CD4-positive, alpha-beta T cell (primary cell): ENCODE results near the gene XRCC3. TPM values are rescaled to one million over a fixed set of nuclear protein-coding genes. Genes with fewer than 3 reads are reported as not detected.

Source experiments
- ATAC-seq: fragments of 200-7000 bp; cut with Tn5 transposase; one replicate; pipeline ENCODE4 v1.10.0; 2022; ENCODE audit warnings: mild to moderate bottlenecking; ENCODE audit not compliant: poor library complexity
- CTCF ChIA-PET: fragments of 350-600 bp; sonication (Branson Sonifier 250); formaldehyde crosslinking; loops from one replicate; lab custom pipeline; 2021; ENCODE audit warnings: antibody characterized with exemption, inconsistent platforms; lab: Charles Lee
- POLR2A ChIA-PET: fragments of 350-600 bp; sonication (Branson Sonifier 250); formaldehyde crosslinking; loops from one replicate; lab custom pipeline; 2021; ENCODE audit warnings: antibody characterized with exemption, inconsistent platforms; lab: Charles Lee
- DNase-seq, 14 experiments: peaks; one replicate each; pipeline ENCODE4 v3.0.0-alpha.2; 2013 to 2020; ENCODE audit warnings: mixed read lengths in 2 of 14
- H3K27ac ChIP-seq, 2 donors: one replicate each; pipeline versions ENCODE4 v1.5.1 to v1.7.0; 2013; ENCODE audit warnings: low read length in 2 of 2, low read depth in 1 of 2, mild to moderate bottlenecking in 1 of 2
- H3K27me3 ChIP-seq, 2 experiments: 1 replicate in 1 of 2; 2 replicates in 1 of 2; pipeline versions ENCODE4 v1.6.1 to v1.7.0; 2013; ENCODE audit warnings: low read length in 2 of 2, control low read depth in 1 of 2, mild to moderate bottlenecking in 1 of 2, moderate library complexity in 1 of 2; ENCODE audit not compliant: insufficient read depth in 2 of 2, control insufficient read depth in 1 of 2
- H3K36me3 ChIP-seq: one replicate; pipeline ENCODE4 v1.6.1; 2013; ENCODE audit warnings: low read length, control low read depth; ENCODE audit not compliant: insufficient read depth
- H3K4me1 ChIP-seq: one replicate; pipeline ENCODE4 v1.6.1; 2013; ENCODE audit warnings: low read length, control low read depth; ENCODE audit not compliant: insufficient read depth
- H3K4me3 ChIP-seq: one replicate; pipeline ENCODE4 v1.5.1; 2013; ENCODE audit warnings: mild to moderate bottlenecking, low read length, moderate library complexity
- H3K9me3 ChIP-seq, 2 experiments: 1 replicate in 1 of 2; 2 replicates in 1 of 2; pipeline versions ENCODE4 v1.6.1 to v1.7.0; 2013; ENCODE audit warnings: low read length in 2 of 2, mild to moderate bottlenecking in 2 of 2, control low read depth in 1 of 2, moderate library complexity in 1 of 2; ENCODE audit not compliant: control insufficient read depth in 1 of 2, insufficient read depth in 1 of 2
- H3K27ac Mint-ChIP-seq: one replicate; pipeline ENCODE4 v1.8.0; 2020; ENCODE audit warnings: mixed read lengths
- H3K27me3 Mint-ChIP-seq: one replicate; pipeline ENCODE4 v1.8.0; 2021; ENCODE audit warnings: mixed read lengths
- H3K36me3 Mint-ChIP-seq: one replicate; pipeline ENCODE4 v1.8.0; 2021; ENCODE audit warnings: low read depth, mixed read lengths
- H3K4me1 Mint-ChIP-seq: one replicate; pipeline ENCODE4 v1.8.0; 2021; ENCODE audit warnings: low read depth, mixed read lengths
- H3K4me3 Mint-ChIP-seq: one replicate; pipeline ENCODE4 v1.8.0; 2020; ENCODE audit warnings: mild to moderate bottlenecking, mixed read lengths
- H3K9me3 Mint-ChIP-seq: one replicate; pipeline ENCODE4 v1.8.0; 2020; ENCODE audit warnings: mixed read lengths
- CTCF ChIP-seq: fragments of 200-600 bp; IDR thresholded peaks from one replicate; pipeline ENCODE4 v1.8.0; 2022; ENCODE audit warnings: antibody characterized with exemption, mild to moderate bottlenecking
- intact Hi-C, 2 experiments: fragments of 100-400 bp; cut with DNase I in 1 of 2; cut with micrococcal nuclease in 1 of 2; formaldehyde crosslinking; loops; one replicate each; pipeline versions ENCODE4 v1.15.1 to v1.9.0; 2023 to 2025; cut with DNase I, micrococcal nuclease
- total RNA-seq, 174 experiments: library from RNA in 2 of 174; stranded (reverse) in 2 of 174; gene quantifications; one replicate each; pipeline ENCODE4 v1.2.3 and lab custom pipeline; 2021 to 2026

XRCC3 gene
- total RNA-seq, 2 experiments from 2014 or later = 4.6 to 4.8 TPM

- intact Hi-C loops = no loop called here
- Mint-ChIP-seq H3K27me3 (no peaks in the 10 kb centered on the region), H3K27ac (no peak overlapping the region), H3K4me1 (peaks cover 32% of the 10 kb centered on the region), H3K4me3 (no peak overlapping the region), H3K9me3 (no peaks in the 10 kb centered on the region), H3K36me3 (peaks cover 25% of the 10 kb centered on the region)
- ATAC-seq (no peak), DNase-seq (no peak)
- H3K4me1 ChIP-seq = peaks cover 7% of the 10 kb centered on the region
- no peak overlapping the region for H3K27ac ChIP-seq
- H3K9me3 ChIP-seq = no peaks in the 10 kb centered on the region
- ChIA-PET POLR2A (interaction anchor here (0.6 kb wide), 1 partner anchor 63 kb away, joined by 3 read pairs; no protein-coding TSS in a partner anchor), CTCF (no interaction called here)
- H3K4me3 ChIP-seq = no peak overlapping the region
- TF ChIP-seq CTCF = no peak
- H3K36me3 ChIP-seq = peaks cover 25% of the 10 kb centered on the region
- no peaks in the 10 kb centered on the region for H3K27me3 ChIP-seq
Observed at GRCh38 chr14:103650213-103650612, 65.0 kb downstream of the XRCC3 start.

GRCh38 chr14:103649001-103649400 lies 66.2 kb downstream of the XRCC3 start:
- H3K9me3 ChIP-seq = no peaks in the 10 kb centered on the region
- peaks cover 13% of the 10 kb centered on the region for H3K36me3 ChIP-seq
- H3K4me1 ChIP-seq = peaks cover 7% of the 10 kb centered on the region
- POLR2A ChIA-PET = no interaction called here
- H3K27ac ChIP-seq = no peak overlapping the region
- H3K27me3 ChIP-seq = no peaks in the 10 kb centered on the region
- H3K9me3 Mint-ChIP-seq = no peaks in the 10 kb centered on the region
- peaks cover 16% of the 10 kb centered on the region for H3K36me3 Mint-ChIP-seq
- no peak for TF ChIP-seq CTCF
- no peak overlapping the region for H3K4me3 Mint-ChIP-seq
- H3K27ac Mint-ChIP-seq = no peak overlapping the region
- CTCF ChIA-PET = no interaction called here
- intact Hi-C loops = no loop called here
- peaks cover 30% of the 10 kb centered on the region for H3K4me1 Mint-ChIP-seq
- H3K4me3 ChIP-seq = no peak overlapping the region
- DNase-seq (no peak), ATAC-seq (no peak)
- H3K27me3 Mint-ChIP-seq = no peaks in the 10 kb centered on the region

Other genes starting within 250 kb of the XRCC3 start
- 1 to 10 TPM; 5.8 to 6.6 TPM for gene CKB, start 192.6 kb downstream of the XRCC3 start, total RNA-seq
- gene TRMT61A, start 186.3 kb downstream of the XRCC3 start, total RNA-seq = 1 to 10 TPM; 9.2 to 9.8 TPM
- gene BAG5, start 152.8 kb downstream of the XRCC3 start, total RNA-seq = 10 to 100 TPM; 39.4 to 40.3 TPM
- 10 to 100 TPM in 1 of 2 experiments, 1 to 10 TPM in 1; 9.1 to 10.7 TPM for gene COA8, start 152.5 kb downstream of the XRCC3 start, total RNA-seq
- 100 to 1,000 TPM; 111 to 119 TPM for gene KLC1, start 86.2 kb downstream of the XRCC3 start, total RNA-seq
- 1 to 10 TPM; 2.6 to 3.0 TPM for gene ZFYVE21, start 359 bp upstream of the XRCC3 start, total RNA-seq
- 10 to 100 TPM; 14.3 to 14.4 TPM for gene PPP1R13B, start 132.1 kb upstream of the XRCC3 start, total RNA-seq
- gene TDRD9, start 213.0 kb upstream of the XRCC3 start, total RNA-seq = under 1 TPM; 0.17 to 0.27 TPM
- gene RD3L, start 227.1 kb upstream of the XRCC3 start, total RNA-seq = not detected